OCI-LY1 (cell line): ENCODE results near the gene BLOC1S6.

Source experiments
- H2AFZ ChIP-seq: fragments of 200-600 bp; sonication (generic), shearing (Covaris generic); 2 replicates; pipeline ENCODE4 v1.6.0; 2014; ENCODE audit warnings: antibody characterized with exemption, mild to moderate bottlenecking, low read length
- H3F3A ChIP-seq: fragments of 200-600 bp; sonication (generic), shearing (Covaris generic); 2 replicates; pipeline ENCODE4 v1.6.0; 2014; ENCODE audit warnings: mild to moderate bottlenecking, antibody characterized with exemption, low read length, moderate library complexity; ENCODE audit not compliant: insufficient read depth
- H3K27ac ChIP-seq: fragments of 200-600 bp; sonication (generic); 2 replicates; pipeline ENCODE4 v1.5.1; 2014; ENCODE audit warnings: low read length, mixed run types, mild to moderate bottlenecking, low read depth; ENCODE audit not compliant: poor library complexity, severe bottlenecking
- H3K27me3 ChIP-seq: fragments of 200-600 bp; sonication (generic); 2 replicates; pipeline ENCODE4 v1.6.0; 2014; ENCODE audit warnings: antibody characterized with exemption, mild to moderate bottlenecking, low read length, moderate library complexity; ENCODE audit not compliant: insufficient read depth
- H3K36me3 ChIP-seq: fragments of 200-600 bp; sonication (generic); 2 replicates; pipeline ENCODE4 v1.6.1; 2014; ENCODE audit warnings: mild to moderate bottlenecking, antibody characterized with exemption, low read length, moderate library complexity, mixed read lengths; ENCODE audit not compliant: insufficient read depth
- H3K4me1 ChIP-seq: fragments of 200-600 bp; sonication (generic); 2 replicates; pipeline ENCODE4 v1.5.1; 2014; ENCODE audit warnings: mild to moderate bottlenecking, low read length, moderate library complexity; ENCODE audit not compliant: insufficient read depth, severe bottlenecking
- H3K4me2 ChIP-seq: fragments of 200-600 bp; sonication (generic), shearing (Covaris generic); 2 replicates; pipeline ENCODE4 v1.6.1; 2014; ENCODE audit warnings: low read length
- H3K4me3 ChIP-seq: fragments of 200-600 bp; sonication (generic); 2 replicates; pipeline ENCODE4 v1.5.1; 2014; ENCODE audit warnings: low read length, low read depth, mild to moderate bottlenecking, mixed read lengths; ENCODE audit not compliant: poor library complexity, severe bottlenecking
- H3K79me2 ChIP-seq: fragments of 200-600 bp; shearing (Covaris generic); 2 replicates; pipeline ENCODE4 v1.6.1; 2016; ENCODE audit warnings: mixed run types, low read length, mixed read lengths; ENCODE audit not compliant: insufficient read depth
- H3K9ac ChIP-seq: fragments of 200-600 bp; sonication (generic), shearing (Covaris generic); 2 replicates; pipeline ENCODE4 v1.6.1; 2014; ENCODE audit warnings: mild to moderate bottlenecking, low read length, mixed read lengths
- H3K9me2 ChIP-seq: fragments of 200-600 bp; sonication (generic), shearing (Covaris generic); 2 replicates; pipeline ENCODE4 v1.6.1; 2014; ENCODE audit warnings: low read depth, mild to moderate bottlenecking, low read length, mixed read lengths
- H3K9me3 ChIP-seq: fragments of 200-600 bp; shearing (Covaris generic); 2 replicates; pipeline ENCODE4 v1.6.1; 2014; ENCODE audit warnings: low read length, mixed read lengths
- H4K20me1 ChIP-seq: fragments of 200-600 bp; sonication (generic), shearing (Covaris generic); 2 replicates; pipeline ENCODE4 v1.6.0; 2016; ENCODE audit warnings: mild to moderate bottlenecking, low read length; ENCODE audit not compliant: insufficient read depth
- EZH2 ChIP-seq: fragments of 200-600 bp; sonication (generic), shearing (Covaris generic); IDR thresholded peaks from 2 replicates; pipeline ENCODE4 v1.8.0; 2017; ENCODE audit warnings: borderline replicate concordance, mixed run types, mild to moderate bottlenecking, antibody characterized with exemption, low read length, moderate library complexity, mixed read lengths
- TF ChIP-seq, protein P1 (sequence below): fragments of 200-600 bp; sonication (generic), shearing (Covaris generic); IDR thresholded peaks from 2 replicates; pipeline ENCODE4 v1.5.1; 2017; ENCODE audit warnings: mild to moderate bottlenecking, antibody characterized with exemption, low read length, moderate library complexity, mixed read lengths

Gene BLOC1S6

DNA sequence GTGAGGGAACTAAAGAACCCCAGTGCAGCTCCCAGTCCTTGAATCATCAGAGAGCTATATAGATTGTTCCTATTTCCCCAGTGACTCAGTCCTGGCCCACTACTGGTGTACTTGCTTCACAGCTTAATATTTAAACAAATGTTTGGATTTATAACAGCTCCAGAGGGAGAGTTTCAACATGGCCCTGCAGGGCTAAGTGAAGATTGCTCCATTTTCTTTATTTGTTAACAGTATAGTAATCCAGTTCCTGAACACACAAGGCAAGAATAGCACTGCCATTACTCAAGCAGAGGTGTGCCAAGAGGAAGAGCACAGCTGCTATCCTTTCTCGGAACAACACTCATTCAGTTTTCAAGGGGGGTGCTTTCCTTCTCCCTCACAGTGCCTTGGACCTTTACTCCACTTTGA is 54.2 kb downstream of the BLOC1S6 start:
- Histone ChIP-seq H2AFZ (no peak overlapping the region), H3F3A (no peaks in the 10 kb centered on the region), H3K4me2 (no peak overlapping the region), H3K36me3 (no peaks in the 10 kb centered on the region), H3K27me3 (no peaks in the 10 kb centered on the region), H3K9me3 (no peaks in the 10 kb centered on the region), H4K20me1 (no peaks in the 10 kb centered on the region), H3K9me2 (no peaks in the 10 kb centered on the region), H3K4me3 (no peak overlapping the region), H3K4me1 (no peaks in the 10 kb centered on the region), H3K79me2 (no peaks in the 10 kb centered on the region), H3K27ac (no peak overlapping the region), H3K9ac (no peak overlapping the region)
- no peak for TF ChIP-seq EZH2
- TF ChIP-seq, protein P1, sequence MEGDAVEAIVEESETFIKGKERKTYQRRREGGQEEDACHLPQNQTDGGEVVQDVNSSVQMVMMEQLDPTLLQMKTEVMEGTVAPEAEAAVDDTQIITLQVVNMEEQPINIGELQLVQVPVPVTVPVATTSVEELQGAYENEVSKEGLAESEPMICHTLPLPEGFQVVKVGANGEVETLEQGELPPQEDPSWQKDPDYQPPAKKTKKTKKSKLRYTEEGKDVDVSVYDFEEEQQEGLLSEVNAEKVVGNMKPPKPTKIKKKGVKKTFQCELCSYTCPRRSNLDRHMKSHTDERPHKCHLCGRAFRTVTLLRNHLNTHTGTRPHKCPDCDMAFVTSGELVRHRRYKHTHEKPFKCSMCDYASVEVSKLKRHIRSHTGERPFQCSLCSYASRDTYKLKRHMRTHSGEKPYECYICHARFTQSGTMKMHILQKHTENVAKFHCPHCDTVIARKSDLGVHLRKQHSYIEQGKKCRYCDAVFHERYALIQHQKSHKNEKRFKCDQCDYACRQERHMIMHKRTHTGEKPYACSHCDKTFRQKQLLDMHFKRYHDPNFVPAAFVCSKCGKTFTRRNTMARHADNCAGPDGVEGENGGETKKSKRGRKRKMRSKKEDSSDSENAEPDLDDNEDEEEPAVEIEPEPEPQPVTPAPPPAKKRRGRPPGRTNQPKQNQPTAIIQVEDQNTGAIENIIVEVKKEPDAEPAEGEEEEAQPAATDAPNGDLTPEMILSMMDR: no peak

DNA sequence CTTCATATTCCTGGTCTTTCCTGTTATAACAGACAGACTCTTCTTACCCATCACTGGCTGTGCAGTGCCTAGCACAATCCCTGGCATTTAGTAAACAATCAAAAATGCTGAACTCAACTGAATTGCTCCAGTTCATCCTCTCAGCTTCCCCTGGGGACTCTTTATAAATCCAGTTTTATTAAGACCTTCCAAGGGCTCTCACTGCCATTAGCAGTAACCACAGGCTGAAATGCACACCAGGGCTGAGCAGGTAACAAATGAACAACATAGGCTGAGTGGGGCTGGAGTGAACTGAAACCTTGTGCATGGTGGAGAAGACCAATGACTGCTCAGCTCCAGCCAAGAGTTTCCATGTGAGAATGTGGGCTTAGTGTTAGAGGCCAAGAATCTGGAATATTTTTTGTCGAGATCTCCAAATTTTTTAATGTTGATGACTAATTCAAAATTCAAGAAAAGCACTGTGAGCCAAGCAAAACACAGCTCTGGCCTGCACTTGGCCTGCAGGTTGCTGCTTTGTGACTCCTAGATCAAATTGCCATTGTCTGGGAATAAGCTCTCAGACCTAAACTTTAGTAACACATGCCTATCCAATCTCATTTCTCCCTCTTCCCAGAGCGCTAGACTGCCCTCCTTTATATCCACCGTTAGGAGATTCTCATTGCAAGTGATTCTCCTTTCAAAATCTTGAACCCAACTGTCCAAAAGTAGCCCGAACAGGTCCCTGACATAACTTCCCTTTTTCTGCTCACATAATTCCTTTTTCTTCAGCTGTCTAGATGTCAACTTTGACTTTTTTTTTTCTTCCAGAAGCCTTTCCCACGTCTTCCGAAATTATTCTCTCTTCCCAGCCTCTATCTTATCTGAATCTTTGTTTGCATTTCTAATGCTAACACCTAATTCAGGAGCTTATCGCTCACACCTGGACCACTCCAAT is 55.1 kb downstream of the BLOC1S6 start:
- Histone ChIP-seq H3K9me2 (no peaks in the 10 kb centered on the region), H3K9ac (no peak overlapping the region), H3K4me3 (no peak overlapping the region), H3F3A (no peaks in the 10 kb centered on the region), H4K20me1 (no peaks in the 10 kb centered on the region), H2AFZ (no peak overlapping the region), H3K4me2 (no peak overlapping the region), H3K27me3 (no peaks in the 10 kb centered on the region), H3K4me1 (no peaks in the 10 kb centered on the region), H3K36me3 (no peaks in the 10 kb centered on the region), H3K79me2 (no peaks in the 10 kb centered on the region), H3K9me3 (no peaks in the 10 kb centered on the region), H3K27ac (no peak overlapping the region)
- TF ChIP-seq, protein P1: no peak
- no peak for TF ChIP-seq EZH2

DNA sequence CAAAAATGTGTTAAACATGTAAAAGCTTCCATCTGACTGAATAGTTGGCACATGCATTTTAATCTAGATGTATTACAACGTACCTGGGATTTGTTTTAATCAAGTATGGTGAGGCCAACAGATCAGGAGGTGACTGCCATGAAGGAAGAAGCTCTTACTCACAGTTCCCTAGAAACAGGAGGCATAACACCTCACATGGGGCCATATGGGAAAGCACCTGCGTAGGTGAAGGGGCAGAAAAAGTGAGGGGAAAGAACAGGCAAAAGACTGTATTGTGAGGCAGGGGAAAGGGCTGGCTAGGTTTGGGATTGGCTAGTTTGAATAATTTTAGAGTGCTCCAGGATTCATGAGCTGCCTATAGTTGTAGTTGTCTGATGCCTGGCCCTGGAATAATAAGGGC is 57.3 kb downstream of the BLOC1S6 start:
- no peak overlapping the region for H2AFZ ChIP-seq
- no peaks in the 10 kb centered on the region for H3K79me2 ChIP-seq
- no peaks in the 10 kb centered on the region for H3K9me2 ChIP-seq
- no peak for TF ChIP-seq EZH2
- TF ChIP-seq, protein P1: no peak
- H4K20me1 ChIP-seq: no peaks in the 10 kb centered on the region
- H3K4me2 ChIP-seq: no peak overlapping the region
- no peak overlapping the region for H3K27ac ChIP-seq
- no peak overlapping the region for H3K4me3 ChIP-seq
- H3F3A ChIP-seq: no peaks in the 10 kb centered on the region
- no peaks in the 10 kb centered on the region for H3K36me3 ChIP-seq
- H3K9me3 ChIP-seq: no peaks in the 10 kb centered on the region
- H3K9ac ChIP-seq: no peak overlapping the region
- H3K4me1 ChIP-seq: no peaks in the 10 kb centered on the region
- no peaks in the 10 kb centered on the region for H3K27me3 ChIP-seq
